CD4-positive, alpha-beta memory T cell (primary cell): ENCODE measurements around the gene PSMD2. TPM values are rescaled to one million over a fixed set of nuclear protein-coding genes. Genes with fewer than 3 reads are reported as not detected.

Experiments
- CTCF ChIA-PET: fragments of 350-600 bp; sonication (Branson Sonifier 250); formaldehyde crosslinking; loops from one replicate; lab custom pipeline; 2021; ENCODE audit warnings: inconsistent platforms; ENCODE audit not compliant: partially characterized antibody; lab: Charles Lee
- POLR2A ChIA-PET: fragments of 350-600 bp; sonication (Branson Sonifier 250); formaldehyde crosslinking; loops from one replicate; lab custom pipeline; 2021; ENCODE audit not compliant: partially characterized antibody; lab: Charles Lee
- DNase-seq, 5 donors: peaks; one replicate each; pipeline versions ENCODE4 v3.0.0 to v3.0.0-alpha.2; 2020 to 2022; ENCODE audit warnings: mixed read lengths in 1 of 5
- H3K27ac ChIP-seq: one replicate; pipeline ENCODE4 v1.7.0; 2013; ENCODE audit warnings: low read depth, low read length
- H3K27me3 ChIP-seq: 2 replicates; pipeline ENCODE4 v1.7.0; 2013; ENCODE audit warnings: mild to moderate bottlenecking, low read length, moderate library complexity; ENCODE audit not compliant: insufficient read depth
- H3K36me3 ChIP-seq: 2 replicates; pipeline ENCODE4 v1.7.0; 2013; ENCODE audit warnings: mild to moderate bottlenecking, low read length, moderate library complexity; ENCODE audit not compliant: insufficient read depth
- H3K4me1 ChIP-seq: 2 replicates; pipeline ENCODE4 v1.7.0; 2013; ENCODE audit warnings: mild to moderate bottlenecking, low read length, moderate library complexity; ENCODE audit not compliant: insufficient read depth
- H3K4me3 ChIP-seq, 2 donors: one replicate each; pipeline ENCODE4 v1.7.0; 2013; ENCODE audit warnings: low read length in 2 of 2, mild to moderate bottlenecking in 1 of 2
- H3K9me3 ChIP-seq, 2 donors: one replicate each; pipeline ENCODE4 v1.7.0; 2013; ENCODE audit warnings: low read length in 2 of 2, control low read depth in 1 of 2; ENCODE audit not compliant: control insufficient read depth in 1 of 2
- H3K27ac Mint-ChIP-seq, 7 donors: one replicate each; pipeline ENCODE4 v1.8.0; 2020 to 2021; ENCODE audit warnings: mixed read lengths in 7 of 7, mild to moderate bottlenecking in 6 of 7, inconsistent platforms in 3 of 7, moderate library complexity in 3 of 7
- H3K27me3 Mint-ChIP-seq, 2 donors: one replicate each; pipeline ENCODE4 v1.8.0; 2020 to 2021; ENCODE audit warnings: mixed read lengths in 2 of 2
- H3K36me3 Mint-ChIP-seq, 2 donors: one replicate each; pipeline ENCODE4 v1.8.0; 2020 to 2021; ENCODE audit warnings: mixed read lengths in 2 of 2, inconsistent platforms in 1 of 2, mild to moderate bottlenecking in 1 of 2
- H3K4me1 Mint-ChIP-seq, 4 donors: one replicate each; pipeline ENCODE4 v1.8.0; 2020 to 2021; ENCODE audit warnings: mixed read lengths in 4 of 4, mild to moderate bottlenecking in 1 of 4
- H3K4me3 Mint-ChIP-seq, 8 donors: one replicate each; pipeline ENCODE4 v1.8.0; 2020 to 2021; ENCODE audit warnings: mixed read lengths in 8 of 8, mild to moderate bottlenecking in 7 of 8, moderate library complexity in 6 of 8, inconsistent platforms in 3 of 8
- H3K9me3 Mint-ChIP-seq, 8 donors: one replicate each; pipeline ENCODE4 v1.8.0; 2020 to 2021; ENCODE audit warnings: mixed read lengths in 8 of 8, mild to moderate bottlenecking in 5 of 8, inconsistent platforms in 3 of 8, moderate library complexity in 1 of 8
- intact Hi-C: fragments of 100-400 bp; cut with micrococcal nuclease; formaldehyde crosslinking; loops from one replicate; pipeline ENCODE4 v1.15.1; 2023
- polyA plus RNA-seq, 2 donors: library from polyadenylated mRNA; unstranded; fragments of 300-500 nt; fragmentation: Illumina TruSeq; gene quantifications; one replicate each; pipeline ENCODE4 v1.2.3, GENCODE V29; 2021
- total RNA-seq, 2 experiments: library from RNA; stranded (reverse); gene quantifications; one replicate each; pipeline ENCODE4 v1.2.3, GENCODE V29; 2021

Gene PSMD2
- total and polyA plus RNA-seq, 4 experiments from 2014 or later, result 148 to 298 (median 175) TPM

GRCh38 chr3:184322731-184323487 lies 23.9 kb downstream of the PSMD2 start:
- no peaks in the 10 kb centered on the region for H3K27me3 Mint-ChIP-seq
- CTCF ChIA-PET, result no interaction called here

GRCh38 chr3:184323696-184324095 lies 24.7 kb downstream of the PSMD2 start:
- H3K4me3 ChIP-seq, result no peak overlapping the region
- ChIA-PET POLR2A (no interaction called here), CTCF (no interaction called here)
- no peak for DNase-seq
- peaks cover 2 to 10% (median 4%) of the 10 kb centered on the region in 4 donors for H3K4me1 Mint-ChIP-seq
- no peaks in the 10 kb centered on the region for H3K9me3 ChIP-seq
- intact Hi-C loops, result no loop called here
- peaks cover 74 to 91% of the 10 kb centered on the region in 2 donors for H3K36me3 Mint-ChIP-seq
- H3K27me3 Mint-ChIP-seq, result no peaks in the 10 kb centered on the region
- H3K9me3 Mint-ChIP-seq, result peaks cover 0 to 2% (median 0%) of the 10 kb centered on the region in 8 donors
- H3K4me1 ChIP-seq, result peaks cover 4% of the 10 kb centered on the region
- no peak overlapping the region for H3K4me3 Mint-ChIP-seq
- no peak overlapping the region for H3K27ac ChIP-seq
- H3K27ac Mint-ChIP-seq, result peak overlapping the region in 1 of 7 donors; percentile 51
- H3K36me3 ChIP-seq, result peaks cover 90% of the 10 kb centered on the region
- no peaks in the 10 kb centered on the region for H3K27me3 ChIP-seq

More at GRCh38 chr3:184322731-184323487, 23.9 kb downstream of the PSMD2 start:
- peaks cover 72 to 87% of the 10 kb centered on the region in 2 donors for H3K36me3 Mint-ChIP-seq
- H3K27ac ChIP-seq, result no peak overlapping the region
- peaks cover 5 to 13% (median 7%) of the 10 kb centered on the region in 4 donors for H3K4me1 Mint-ChIP-seq
- intact Hi-C loops, result no loop called here
- H3K27me3 ChIP-seq, result no peaks in the 10 kb centered on the region
- H3K27ac Mint-ChIP-seq, result peak overlapping the region in 3 of 7 donors; percentile 16 to 60 (median 46)
- peaks cover 0 to 2% (median 0%) of the 10 kb centered on the region in 8 donors for H3K9me3 Mint-ChIP-seq
- no peaks in the 10 kb centered on the region for H3K9me3 ChIP-seq
- H3K4me1 ChIP-seq, result peaks cover 5% of the 10 kb centered on the region
- POLR2A ChIA-PET, result no interaction called here
- DNase-seq, result no peak
- H3K36me3 ChIP-seq, result peaks cover 85% of the 10 kb centered on the region
- H3K4me3 Mint-ChIP-seq, result no peak overlapping the region
- no peak overlapping the region for H3K4me3 ChIP-seq

- H3K4me3 ChIP-seq, result no peak overlapping the region
- ChIA-PET CTCF (no interaction called here), POLR2A (interaction anchor here (0.5 to 3.8 kb wide), 2 partner anchors 9 to 135 kb away, joined by 4 to 19 read pairs; no protein-coding TSS in a partner anchor)
- H3K9me3 Mint-ChIP-seq, result peaks cover 0 to 2% (median 0%) of the 10 kb centered on the region in 8 donors
- H3K27me3 ChIP-seq, result no peaks in the 10 kb centered on the region
- peaks cover 0 to 5% (median under 1%) of the 10 kb centered on the region in 4 donors for H3K4me1 Mint-ChIP-seq
- H3K27ac ChIP-seq, result no peak overlapping the region
- intact Hi-C loops, result no loop called here
- DNase-seq, result no peak
- no peaks in the 10 kb centered on the region for H3K4me1 ChIP-seq
- peaks cover 89% of the 10 kb centered on the region for H3K36me3 ChIP-seq
- no peaks in the 10 kb centered on the region for H3K9me3 ChIP-seq
- peak overlapping the region in 1 of 7 donors; percentile 17 for H3K27ac Mint-ChIP-seq
- H3K4me3 Mint-ChIP-seq, result no peak overlapping the region
- H3K27me3 Mint-ChIP-seq, result no peaks in the 10 kb centered on the region
- H3K36me3 Mint-ChIP-seq, result peaks cover 83 to 94% of the 10 kb centered on the region in 2 donors
These were observed 26.2 kb downstream of the PSMD2 start for GRCh38 chr3:184325269-184325668.

GRCh38 chr3:184325715-184326369 lies 26.8 kb downstream of the PSMD2 start:
- Mint-ChIP-seq H3K4me1 (peaks cover 0 to 5% (median under 1%) of the 10 kb centered on the region in 4 donors), H3K4me3 (no peak overlapping the region), H3K27me3 (no peaks in the 10 kb centered on the region), H3K36me3 (peaks cover 82 to 92% of the 10 kb centered on the region in 2 donors), H3K27ac (peak overlapping the region in 2 of 7 donors; percentile 17 to 51), H3K9me3 (peaks cover 0 to 2% (median 0%) of the 10 kb centered on the region in 8 donors)
- no peak for DNase-seq
- H3K9me3 ChIP-seq, result no peaks in the 10 kb centered on the region
- ChIA-PET CTCF (no interaction called here), POLR2A (interaction anchor here (3.8 kb wide), 1 partner anchor 9 kb away, joined by 19 read pairs; no protein-coding TSS in a partner anchor)
- intact Hi-C loops, result no loop called here
- H3K4me1 ChIP-seq, result no peaks in the 10 kb centered on the region
- H3K4me3 ChIP-seq, result no peak overlapping the region
- peaks cover 84% of the 10 kb centered on the region for H3K36me3 ChIP-seq
- no peaks in the 10 kb centered on the region for H3K27me3 ChIP-seq
- no peak overlapping the region for H3K27ac ChIP-seq

- H3K27ac ChIP-seq, result no peak overlapping the region
- H3K9me3 ChIP-seq, result no peaks in the 10 kb centered on the region
- H3K36me3 ChIP-seq, result peaks cover 84% of the 10 kb centered on the region
- Mint-ChIP-seq H3K4me1 (peaks cover 0 to 5% (median under 1%) of the 10 kb centered on the region in 4 donors), H3K36me3 (peaks cover 82 to 93% of the 10 kb centered on the region in 2 donors), H3K4me3 (no peak overlapping the region), H3K27ac (peak overlapping the region in 2 of 7 donors; percentile 43 to 69), H3K9me3 (peaks cover 0 to 2% (median 0%) of the 10 kb centered on the region in 8 donors), H3K27me3 (no peaks in the 10 kb centered on the region)
- intact Hi-C loops, result no loop called here
- ChIA-PET CTCF (interaction anchor here (0.8 kb wide), 1 partner anchor 26 kb away, joined by 3 read pairs; no protein-coding TSS in a partner anchor), POLR2A (interaction anchor here (1.3 to 3.8 kb wide), 2 partner anchors 10 to 11 kb away, joined by 3 to 19 read pairs; partner anchors contain the start of gene FAM131A)
- no peak for DNase-seq
- no peaks in the 10 kb centered on the region for H3K4me1 ChIP-seq
- no peaks in the 10 kb centered on the region for H3K27me3 ChIP-seq
- no peak overlapping the region for H3K4me3 ChIP-seq
These were observed 28.1 kb downstream of the PSMD2 start for GRCh38 chr3:184327171-184327570.

- ChIA-PET CTCF (no interaction called here), POLR2A (no interaction called here)
- Histone ChIP-seq H3K4me3 (no peak overlapping the region), H3K9me3 (no peaks in the 10 kb centered on the region), H3K36me3 (peaks cover 84% of the 10 kb centered on the region), H3K27me3 (no peaks in the 10 kb centered on the region), H3K27ac (no peak overlapping the region), H3K4me1 (no peaks in the 10 kb centered on the region)
- H3K27me3 Mint-ChIP-seq, result no peaks in the 10 kb centered on the region
- H3K36me3 Mint-ChIP-seq, result peaks cover 84 to 92% of the 10 kb centered on the region in 2 donors
- no peak for DNase-seq
- peaks cover 0 to 2% (median 0%) of the 10 kb centered on the region in 8 donors for H3K9me3 Mint-ChIP-seq
- peak overlapping the region in 2 of 7 donors; percentile 63 to 75 for H3K27ac Mint-ChIP-seq
- H3K4me1 Mint-ChIP-seq, result peaks cover 2 to 7% (median 5%) of the 10 kb centered on the region in 4 donors
- intact Hi-C loops, result no loop called here
- no peak overlapping the region for H3K4me3 Mint-ChIP-seq
These were observed 29.5 kb downstream of the PSMD2 start for GRCh38 chr3:184328516-184328915.
